Inflammatory macrophage treated with lipopolysaccharide for 1 hour (primary cell): Measurements from ENCODE around the gene LCT.
A peak's percentile ranks its signal among the peaks of the same experiment; 100 is the strongest.
"Not testable (repeated sequence)": the region's sequence is repeated elsewhere in the genome, so short reads cannot be mapped to it uniquely, and the experiment has no call there.

Experiments
- DNase-seq, 2 donors: peaks; one replicate each; pipeline ENCODE4 v3.0.0-alpha.2; 2020 to 2022

Gene LCT

DNA sequence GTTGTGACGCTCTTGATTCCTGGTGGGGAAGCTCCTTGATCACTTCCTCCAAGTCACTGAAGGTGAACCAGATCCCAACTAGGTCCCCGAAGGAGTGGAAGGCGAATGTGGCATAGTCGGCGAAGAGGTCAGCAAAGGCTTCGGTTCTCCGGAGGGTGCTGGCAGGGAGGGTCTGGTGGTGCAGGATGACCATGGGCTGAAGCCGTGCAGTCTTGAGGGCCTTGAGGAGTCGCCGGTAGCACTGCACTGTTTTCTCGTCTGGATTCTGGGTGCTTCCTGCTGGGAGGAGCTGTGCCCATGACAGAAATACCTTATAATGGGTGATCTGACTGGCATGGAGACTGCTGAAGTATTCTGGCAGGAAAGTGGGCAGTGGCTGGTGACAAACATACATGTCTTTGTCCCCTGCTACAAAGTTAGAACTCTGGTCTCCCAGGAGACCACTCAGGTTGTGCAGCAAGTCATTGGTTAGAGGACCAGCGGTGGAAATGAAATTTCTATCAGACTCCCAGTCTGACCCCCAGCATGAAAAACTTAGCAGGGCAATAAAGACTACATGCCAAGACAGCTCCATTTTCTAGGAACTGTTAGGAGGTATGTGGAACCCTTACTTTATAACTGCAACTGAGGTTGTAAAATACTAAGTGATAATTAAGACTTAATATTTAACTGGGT is at the start of gene LCT:
TSS of gene LCT (minus strand) at position 589 of the 675 bp plus-strand sequence. CDS start at position 574, 15 bp downstream.
- DNase-seq = no peak

DNA sequence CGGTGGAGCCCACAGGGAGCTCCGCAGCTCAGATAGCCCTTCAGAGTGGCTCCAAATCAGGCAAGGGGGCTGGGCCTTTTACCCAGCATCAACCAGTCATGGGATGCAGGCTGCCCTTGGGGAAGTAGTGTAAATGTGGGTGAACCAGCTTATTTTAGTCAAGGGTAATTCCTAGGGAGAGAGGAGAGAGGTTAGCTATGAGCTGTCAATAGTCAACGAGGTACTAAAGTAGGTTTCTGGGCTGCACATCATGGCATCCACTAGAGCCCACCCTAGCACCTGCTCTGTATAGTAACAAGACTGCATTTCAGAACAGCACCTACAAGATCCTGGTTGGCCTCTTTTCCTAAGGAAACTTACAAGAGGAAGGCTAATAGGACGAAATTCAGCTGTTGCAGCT is 48.7 kb upstream of the LCT start:
- peak in 1 of 2 donors; percentile 36 for DNase-seq

DNA sequence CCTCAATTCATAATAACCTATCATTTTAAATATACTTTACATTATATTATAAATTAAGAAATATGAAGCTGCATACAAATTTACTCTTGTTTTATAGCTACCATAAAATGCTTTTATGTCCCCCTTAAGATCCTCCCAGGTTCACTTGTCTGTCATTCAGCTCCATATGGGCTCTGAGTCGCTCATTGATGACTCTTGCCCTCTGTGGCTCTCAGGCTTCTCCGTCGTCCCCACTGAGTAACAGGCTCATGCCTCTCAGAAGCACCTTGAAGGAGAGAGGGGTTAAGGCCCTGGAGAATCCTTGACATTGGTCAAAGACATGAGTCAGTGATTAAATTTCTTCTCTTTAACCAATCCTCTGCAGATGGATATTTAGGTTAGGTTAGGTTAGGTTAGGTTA is 45.4 kb upstream of the LCT start:
- DNase-seq = no peak

DNA sequence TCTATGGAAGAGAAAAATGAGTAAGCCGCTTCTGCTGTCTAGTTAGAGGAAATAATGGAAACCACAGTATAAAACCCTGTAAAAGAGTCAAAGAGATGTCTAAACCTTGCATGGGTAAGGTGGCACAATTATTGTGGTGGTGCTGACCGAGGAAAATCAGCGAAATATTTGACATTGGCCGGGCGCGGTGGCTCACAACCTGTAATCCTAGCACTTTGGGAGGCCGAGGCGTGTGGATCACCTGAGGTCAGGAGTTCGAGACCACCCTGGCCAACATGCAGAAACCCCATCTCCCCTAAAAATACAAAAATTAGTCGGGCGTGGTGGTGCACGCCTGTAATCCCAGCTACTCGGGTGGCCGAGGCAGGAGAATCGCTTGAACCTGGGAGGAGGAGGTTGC is 39.8 kb upstream of the LCT start:
- DNase-seq = not testable (repeated sequence)

DNA sequence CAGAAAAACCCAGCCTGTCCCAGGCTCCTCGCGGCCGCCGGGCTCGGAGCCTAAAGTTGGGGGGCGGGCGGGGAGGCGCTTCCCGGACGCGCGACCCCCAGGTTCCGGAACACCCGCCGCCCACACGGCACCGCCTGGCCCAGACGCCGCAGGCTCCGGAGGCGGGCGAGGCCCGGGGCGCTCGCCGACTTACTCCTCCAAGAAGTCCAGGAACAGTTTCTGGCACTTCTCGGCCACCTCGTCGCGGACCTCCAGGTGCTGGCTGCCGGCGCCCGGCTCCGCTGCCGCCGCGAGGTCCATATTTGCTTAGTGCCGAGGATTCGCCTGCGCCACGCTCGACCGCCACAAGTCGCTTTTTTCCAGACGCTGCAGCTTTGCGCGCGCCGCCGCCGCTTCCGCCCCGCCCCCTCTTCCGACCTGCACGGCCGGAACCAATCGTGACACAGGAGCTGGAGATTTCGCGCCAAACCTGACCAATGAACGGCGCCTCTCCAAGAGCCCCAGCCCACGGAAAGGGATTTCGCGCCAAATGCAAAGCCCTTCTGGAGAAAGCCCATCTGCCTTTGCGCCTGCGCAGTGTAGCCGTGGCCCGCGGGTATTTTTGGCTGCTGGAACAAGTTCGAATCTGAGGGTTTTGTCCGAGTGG is 39.2 kb upstream of the LCT start, which contains the start of gene MCM6:
TSS of gene MCM6 (minus strand) at position 378 of the 646 bp plus-strand sequence. CDS start at position 300, 78 bp downstream.
- peak; percentile 99 for DNase-seq

DNA sequence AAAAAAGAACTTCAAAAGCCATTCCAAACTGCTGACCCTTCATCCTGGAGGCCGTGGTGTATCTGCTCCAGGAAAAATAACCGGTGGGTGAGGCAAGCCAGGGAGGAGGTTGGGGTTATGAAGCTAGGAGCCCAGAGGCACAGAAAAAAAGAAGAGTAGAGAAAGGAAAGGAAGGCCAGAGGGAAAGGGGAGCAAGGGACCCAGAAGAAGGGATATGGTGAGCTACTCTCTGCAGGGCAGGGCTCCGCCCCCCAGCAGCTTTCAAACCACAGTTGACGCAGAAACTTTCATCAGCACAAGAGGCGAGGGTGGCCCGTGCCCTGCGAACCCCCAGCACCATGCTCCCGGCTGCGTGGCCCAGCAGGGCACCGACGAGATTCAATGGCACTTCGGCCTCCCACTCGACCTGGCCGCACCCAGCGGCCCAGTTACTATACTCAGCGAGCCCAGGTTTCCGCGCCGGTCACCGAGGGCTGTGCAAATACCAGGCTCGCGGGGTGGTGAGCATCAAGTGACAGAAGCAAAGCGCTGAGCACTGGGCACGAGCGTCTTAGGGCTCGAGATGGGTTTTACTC is 38.6 kb upstream of the LCT start:
- DNase-seq = peak; percentile 41 to 48

DNA sequence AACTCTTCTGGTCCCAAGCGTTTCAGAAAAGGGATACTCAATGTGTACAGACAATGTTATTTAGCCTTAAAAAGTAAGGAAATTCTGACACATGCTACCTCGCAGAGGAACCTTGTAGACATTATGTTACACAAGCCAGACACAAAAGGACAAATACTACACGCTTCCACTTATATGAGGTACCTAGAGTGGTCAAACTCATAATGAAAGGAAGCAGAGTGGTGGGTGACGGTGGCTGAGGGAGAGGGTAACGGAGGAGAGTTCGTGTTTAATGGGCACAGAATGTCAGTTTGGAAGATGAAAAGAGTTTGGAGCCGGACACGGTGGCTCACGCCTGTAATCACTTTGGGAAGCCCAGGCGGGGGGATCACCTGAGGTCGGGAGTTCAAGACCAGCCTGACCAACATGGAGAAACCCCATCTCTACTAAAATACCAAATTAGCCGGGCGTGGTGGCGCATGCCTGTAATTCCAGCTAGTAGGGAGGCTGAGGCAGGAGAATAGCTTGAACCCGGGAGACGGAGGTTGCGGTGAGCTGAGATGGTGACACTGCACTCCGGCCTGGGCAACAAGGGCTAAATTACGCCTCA is 37.9 kb upstream of the LCT start:
- DNase-seq = no peak

DNA sequence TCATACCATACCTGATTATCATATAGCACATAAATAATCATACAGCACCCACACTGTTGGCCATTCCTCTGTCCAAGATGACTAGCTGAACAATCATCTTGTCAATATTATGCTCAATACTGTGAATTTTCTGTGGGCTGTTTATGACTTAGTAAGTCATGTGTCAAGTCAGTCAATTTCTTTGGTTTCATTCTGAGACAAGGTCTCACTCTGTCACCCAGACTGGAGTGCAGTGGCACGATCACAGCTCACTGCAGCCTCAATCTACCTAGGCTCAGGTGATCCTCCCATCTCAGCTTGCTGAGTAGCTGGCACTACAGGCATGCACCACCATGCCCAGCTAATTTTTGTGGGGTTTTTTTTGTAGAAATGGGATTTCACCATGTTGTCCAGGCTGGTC is 33.6 kb upstream of the LCT start:
- DNase-seq = no peak

DNA sequence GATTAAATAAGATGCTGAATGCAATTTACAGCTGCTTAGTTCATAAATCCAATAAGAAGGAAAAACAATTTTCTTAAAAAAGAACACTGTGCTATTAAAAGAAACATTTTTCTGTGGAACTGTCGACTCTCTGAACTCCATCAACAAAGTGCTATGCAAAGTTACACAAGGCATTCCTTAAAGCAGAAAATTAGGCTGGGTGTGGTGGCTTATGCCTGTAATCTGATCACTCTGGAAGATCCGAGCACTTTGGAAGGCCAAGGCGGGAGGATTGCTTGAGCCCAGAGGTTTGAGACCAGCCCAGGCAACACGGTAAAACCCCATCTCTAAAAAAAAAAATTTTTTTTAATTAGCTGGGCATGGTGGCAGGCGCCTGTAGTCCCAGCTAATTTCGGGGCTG is 26.2 kb upstream of the LCT start:
- DNase-seq = no peak

DNA sequence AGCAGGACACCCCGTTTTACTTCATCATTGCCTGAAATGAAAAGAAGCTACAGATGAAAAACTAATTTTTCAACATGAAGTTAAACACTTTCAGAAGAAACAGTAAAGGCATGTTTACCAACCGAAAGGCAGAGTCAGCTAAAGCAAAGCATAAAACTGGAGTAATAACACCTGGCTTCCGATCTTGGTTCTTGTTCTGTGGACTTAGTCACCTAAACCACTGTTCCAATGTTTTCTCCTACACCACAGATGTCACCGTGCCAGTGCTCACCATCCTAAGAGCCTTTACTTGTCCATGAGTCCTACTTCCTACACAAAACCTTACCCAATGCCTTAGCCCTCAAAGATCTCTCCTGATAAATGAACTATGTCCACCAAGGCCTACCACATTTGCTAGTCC is 25.7 kb upstream of the LCT start:
- no peak for DNase-seq

DNA sequence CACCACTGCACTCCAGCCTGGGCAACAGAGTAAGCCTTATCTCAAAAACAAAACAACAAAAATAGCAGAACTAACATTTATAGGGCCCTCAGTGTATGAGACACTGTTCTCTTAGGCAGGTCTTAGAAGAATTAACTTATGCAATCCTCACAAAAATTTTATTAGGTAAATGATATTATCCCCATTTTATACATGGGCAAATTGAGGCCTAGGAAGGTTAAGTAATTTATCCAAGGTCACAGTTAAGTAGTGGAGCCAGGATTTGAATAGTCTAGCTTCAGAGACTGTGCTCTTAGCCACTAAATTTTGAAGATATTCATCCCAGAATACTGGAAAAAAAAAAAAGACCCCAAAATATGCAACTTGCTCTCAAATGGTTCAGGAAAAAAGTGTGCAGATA is 16.4 kb upstream of the LCT start:
- DNase-seq = no peak

DNA sequence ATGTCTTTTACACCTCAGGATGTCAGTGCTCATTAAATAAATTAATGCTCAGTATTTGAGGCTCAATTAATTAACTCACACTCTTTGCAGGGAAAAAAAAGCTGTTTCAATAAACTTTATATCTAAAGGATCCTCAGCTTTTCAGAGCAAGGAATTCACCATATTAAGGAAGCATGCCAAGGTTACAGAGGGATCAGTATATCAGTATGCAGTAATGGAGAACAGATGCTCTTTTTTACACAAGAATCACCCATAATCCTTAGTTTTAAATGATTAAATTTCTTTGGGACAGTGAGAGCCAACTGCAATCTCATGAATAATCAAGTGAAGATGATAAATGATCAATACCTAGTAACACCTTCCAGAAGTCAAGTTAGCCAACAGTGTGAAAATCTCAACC is 14.9 kb upstream of the LCT start:
- DNase-seq = no peak

DNA sequence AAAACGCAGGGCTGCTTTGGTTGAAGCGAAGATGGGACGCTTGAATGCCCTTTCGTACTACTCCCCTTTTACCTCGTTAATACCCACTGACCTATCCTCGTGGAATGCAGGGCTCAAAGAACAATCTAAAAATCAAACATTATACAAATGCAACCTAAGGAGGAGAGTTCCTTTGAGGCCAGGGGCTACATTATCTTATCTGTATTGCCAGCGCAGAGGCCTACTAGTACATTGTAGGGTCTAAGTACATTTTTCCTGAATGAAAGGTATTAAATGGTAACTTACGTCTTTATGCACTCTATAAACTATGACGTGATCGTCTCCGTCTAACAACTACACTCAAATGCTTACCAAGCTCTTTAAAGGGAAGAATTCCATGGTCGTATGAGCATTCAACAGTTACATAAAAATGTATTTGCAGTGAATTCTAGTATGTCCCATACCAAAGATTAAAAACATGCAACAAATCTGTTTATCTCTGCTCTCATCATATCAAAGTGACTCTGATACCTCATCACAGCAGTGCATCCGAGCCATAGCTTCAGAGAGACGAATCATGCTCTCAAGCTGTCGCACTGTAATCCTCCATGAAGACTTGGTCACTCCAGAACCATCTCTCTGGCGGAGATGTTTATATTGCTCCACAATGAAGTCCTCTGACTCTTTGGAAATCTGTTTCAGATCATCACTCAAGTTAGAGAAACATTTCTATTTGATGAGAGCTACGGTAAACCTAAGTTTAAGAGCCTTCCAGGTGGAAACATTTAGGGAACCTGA is 14.1 kb upstream of the LCT start:
- DNase-seq = no peak

DNA sequence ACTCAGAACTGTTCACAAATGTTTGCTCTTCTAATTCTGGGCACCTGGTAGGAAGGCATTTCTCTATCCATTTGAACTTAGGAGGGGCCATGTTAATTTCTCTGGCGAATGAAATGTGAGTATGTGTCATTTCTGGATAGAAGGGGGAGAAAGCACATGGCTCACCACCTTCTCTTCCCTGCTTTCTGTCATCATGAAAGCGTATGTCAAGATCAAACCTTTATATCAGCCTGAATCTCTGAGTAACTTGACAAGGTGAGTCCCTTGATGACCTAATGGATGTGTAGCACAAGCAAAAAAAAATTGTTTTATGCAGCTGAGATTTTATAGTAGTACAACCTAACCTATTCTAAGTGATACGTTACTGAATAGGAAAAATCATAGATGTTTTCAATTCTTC is 12.1 kb upstream of the LCT start:
- DNase-seq = no peak

DNA sequence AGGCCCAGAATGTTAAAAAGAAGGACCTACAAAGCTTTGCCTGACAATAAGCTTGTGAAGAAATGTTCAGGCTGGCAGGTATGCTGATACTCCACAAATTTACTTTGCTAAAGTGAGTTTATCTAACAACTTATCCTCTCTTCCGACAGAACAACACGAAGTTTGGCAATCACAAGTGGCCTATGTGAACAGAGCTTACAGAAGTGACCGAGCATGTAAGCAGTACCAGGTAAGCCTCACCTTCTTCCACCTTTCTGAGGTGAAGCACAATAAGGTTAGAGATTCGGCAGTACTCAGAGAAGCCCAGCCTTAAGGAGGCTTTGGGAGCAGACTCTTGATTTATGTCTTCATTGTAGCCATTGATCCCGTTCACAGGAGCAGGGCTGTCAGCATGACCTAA is 9.0 kb upstream of the LCT start:
- DNase-seq = no peak

DNA sequence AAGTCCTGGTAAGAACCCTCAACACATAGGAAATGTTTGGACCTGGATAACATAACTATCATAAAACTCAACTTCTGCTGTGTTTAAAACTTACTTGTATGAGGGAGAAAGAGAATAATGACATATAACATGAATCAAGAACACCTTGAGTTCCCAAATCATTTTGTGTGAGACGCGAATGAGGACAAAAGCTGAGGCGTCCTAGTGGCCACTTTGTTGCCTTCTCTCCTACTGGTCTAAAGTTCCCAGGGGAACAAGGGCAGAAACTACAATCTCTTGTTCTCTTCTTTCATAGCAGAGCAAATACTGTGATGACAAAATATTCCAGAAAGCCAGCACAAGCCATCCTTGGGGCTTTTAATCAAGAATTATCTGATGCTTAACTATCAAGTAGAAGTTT is 8.3 kb upstream of the LCT start:
- DNase-seq = no peak

DNA sequence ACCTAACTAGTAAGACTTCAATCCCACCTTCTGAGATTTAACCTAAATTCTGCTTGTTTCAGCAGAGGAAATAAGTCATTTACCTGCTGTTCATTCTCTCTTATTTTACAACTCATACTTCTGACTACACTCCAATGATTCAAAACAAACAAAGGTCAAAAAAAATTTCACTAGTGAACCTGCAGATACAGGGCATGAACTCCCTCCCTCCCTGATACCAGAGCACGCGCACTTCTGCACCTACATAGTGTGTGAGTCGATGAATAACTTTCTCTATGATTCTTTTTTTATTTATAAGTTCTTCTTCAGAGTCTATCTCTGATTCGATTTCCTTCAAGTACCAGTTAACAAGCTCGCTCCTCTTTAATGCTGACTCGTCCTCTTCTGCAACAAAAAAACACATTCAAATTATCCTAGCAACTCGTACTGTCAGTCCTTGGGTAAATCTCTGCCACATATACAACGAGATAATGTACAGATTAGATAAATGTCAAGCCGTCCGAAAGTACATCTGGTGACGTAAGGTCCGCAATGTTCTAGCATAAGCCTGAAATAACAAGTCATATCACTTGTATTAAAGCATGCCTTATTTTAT is 7.4 kb upstream of the LCT start:
- no peak for DNase-seq

DNA sequence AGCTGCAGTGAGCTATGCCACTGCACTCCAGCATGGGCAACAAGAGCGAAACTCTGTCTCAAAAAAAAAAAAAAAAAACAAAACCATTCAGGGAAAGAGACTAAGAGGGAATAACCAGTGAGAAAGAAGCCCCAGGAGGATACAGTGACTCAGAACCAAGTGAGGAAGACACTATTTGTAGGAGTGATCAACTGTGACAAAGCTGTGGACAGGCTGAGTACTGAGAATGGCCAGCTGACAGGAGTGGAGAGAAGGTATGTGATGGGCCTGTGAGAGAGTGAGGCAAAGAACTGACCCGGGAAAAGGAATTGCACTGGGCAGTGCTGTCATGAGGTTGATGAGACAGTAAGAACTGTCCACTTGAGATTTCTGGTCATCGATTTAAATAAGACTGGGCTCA is 6.7 kb upstream of the LCT start:
- DNase-seq = no peak

DNA sequence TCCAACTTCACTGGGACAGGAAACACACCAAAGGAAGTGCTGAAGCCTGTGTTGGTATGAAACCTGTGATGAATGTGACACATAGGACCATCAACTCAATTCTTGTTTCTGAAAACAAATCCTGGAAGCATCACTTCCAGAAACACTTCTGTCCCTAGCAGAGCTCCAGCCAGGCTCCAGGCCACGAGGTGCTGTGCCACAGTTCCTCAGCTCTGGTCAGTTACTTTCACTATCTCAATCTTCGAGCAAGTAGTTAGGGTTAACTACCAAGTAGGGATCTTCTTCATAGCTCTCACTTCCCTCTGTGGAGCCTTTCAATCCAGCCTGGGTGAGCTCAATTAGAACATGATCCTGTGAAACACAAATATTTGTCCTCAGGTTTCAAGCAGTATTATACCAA is 3.6 kb upstream of the LCT start:
- peak; percentile 27 to 43 for DNase-seq

DNA sequence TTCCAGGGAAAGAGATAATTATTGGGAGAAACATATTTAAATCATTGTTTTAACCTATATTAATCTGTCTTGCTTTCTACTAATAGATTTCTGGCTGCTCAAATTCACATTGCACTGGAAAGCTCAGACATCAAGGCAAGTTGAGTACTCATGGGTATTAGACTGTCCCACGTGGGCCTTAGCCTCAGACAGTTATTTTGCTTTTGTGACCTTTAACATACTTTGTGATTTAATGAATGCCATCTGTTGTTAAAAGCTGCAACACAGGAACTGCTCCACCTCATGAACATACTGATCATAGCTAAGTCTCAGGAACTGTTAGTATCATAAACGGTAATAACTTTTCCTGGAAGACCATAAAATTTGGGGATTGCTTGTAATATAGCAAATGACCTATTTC is 2.7 kb upstream of the LCT start:
- DNase-seq = no peak

DNA sequence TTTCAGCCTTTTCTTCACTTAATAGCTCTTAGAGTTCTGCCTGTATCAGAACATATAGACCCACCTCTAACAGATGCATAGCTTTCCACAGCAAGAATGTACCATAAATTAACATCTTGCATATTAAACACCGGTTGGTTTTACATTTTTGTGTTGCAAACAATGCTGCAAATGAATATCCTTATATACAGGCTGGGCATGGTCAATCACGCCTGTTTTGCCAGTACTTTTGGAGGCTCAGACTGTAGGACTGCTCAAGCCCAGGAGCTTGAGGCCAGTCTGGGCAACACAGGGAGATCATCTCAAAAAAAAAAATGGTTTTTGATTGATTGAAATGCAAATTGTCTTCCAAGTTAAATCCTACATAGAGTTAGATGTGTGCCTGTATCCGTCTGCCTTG is 1.5 kb upstream of the LCT start:
- DNase-seq = no peak

DNA sequence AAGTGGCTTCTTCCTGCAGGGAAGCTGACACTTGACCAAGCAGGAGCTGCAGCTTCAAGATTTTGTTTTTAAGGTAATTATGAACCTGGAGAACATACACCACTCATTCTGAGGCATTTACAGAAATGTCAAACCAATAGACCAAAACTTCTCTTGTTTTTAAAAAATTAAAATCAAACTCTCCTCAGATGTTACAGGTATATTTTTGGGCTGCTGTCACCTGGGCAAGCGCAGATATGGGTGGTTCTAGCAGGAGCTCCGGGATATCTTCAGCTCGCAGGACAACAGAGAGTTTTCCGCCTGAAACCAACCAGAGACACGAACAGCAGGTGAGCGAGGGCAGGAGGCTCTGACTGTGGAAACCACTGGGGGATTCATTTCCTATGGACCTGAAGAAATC is 4.1 kb downstream of the LCT start:
- no peak for DNase-seq
